Measurements from ENCODE around the gene HTRA3. TPM values are rescaled to one million over a fixed set of nuclear protein-coding genes. Genes with fewer than 3 reads are reported as not detected.

HTRA3 gene
- total and polyA plus RNA-seq, 4 donors = 0.36 to 1.2 (median 1.1) TPM

DNA sequence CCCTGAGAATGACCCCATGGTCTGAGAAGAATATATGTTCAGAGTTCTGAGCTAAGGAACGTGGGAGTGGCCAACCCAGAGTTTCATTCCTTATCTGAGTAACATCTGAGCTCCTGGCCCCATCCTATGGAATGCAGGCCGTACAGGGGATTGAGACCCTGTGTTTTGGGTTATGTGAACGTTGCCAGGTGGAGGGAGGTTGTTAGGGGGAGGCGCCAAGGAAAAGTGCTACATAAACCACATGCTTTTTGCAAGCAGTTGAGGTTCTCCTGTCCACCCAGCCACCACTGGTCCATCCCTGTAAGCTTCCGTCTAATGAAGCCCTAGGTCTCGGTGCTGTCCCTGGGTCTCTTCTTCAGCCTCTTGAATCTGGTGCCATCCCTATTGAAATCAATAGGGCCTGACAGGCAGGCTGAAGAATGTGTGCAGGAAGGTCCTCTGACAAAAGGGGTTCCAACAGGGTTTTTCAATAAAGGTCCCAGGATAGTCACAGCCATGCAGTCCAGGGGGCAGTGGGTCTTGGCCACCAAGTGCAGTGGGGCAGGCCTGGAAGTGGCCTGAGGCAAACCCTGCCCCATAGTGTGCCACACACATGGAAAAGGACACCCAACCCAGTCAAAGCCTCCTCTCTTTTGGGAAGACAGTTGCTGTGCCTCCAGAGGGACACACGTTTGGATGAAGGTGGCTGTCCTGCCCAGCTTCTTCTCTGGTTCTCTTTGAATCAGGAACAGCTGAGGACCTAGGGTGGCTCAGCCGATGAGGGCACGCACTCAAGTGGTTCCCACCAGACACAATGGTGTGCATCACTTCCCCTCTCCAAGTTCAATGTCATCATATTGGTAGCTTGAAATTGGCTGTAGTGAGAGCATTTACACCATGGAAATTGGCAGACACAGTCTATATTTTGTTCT is 53.5 kb downstream of the HTRA3 start:
- Histone ChIP-seq H3K9me3 (ENCODE audit: control insufficient read depth in 4 of 4, low read length in 3 of 4) (peaks cover 0 to 5% (median 0%) of the 10 kb centered on the region in 4 donors), H3K9ac (ENCODE audit: low read depth in 1 of 2, low read length in 2 of 2) (no peak overlapping the region), H3K36me3 (ENCODE audit: control insufficient read depth in 4 of 4, insufficient read depth in 3 of 4, low read depth in 1 of 4, low read length in 3 of 4) (no peaks in the 10 kb centered on the region), H3K4me1 (ENCODE audit: control insufficient read depth in 4 of 4, insufficient read depth in 4 of 4, low read length in 3 of 4) (no peaks in the 10 kb centered on the region), H3K4me3 (ENCODE audit: low read depth in 1 of 3, low read length in 3 of 3) (no peak overlapping the region), H3K27ac (ENCODE audit: low read depth in 1 of 2, low read length in 2 of 2) (no peak overlapping the region), H3K27me3 (ENCODE audit: control insufficient read depth in 4 of 4, insufficient read depth in 4 of 4, low read length in 3 of 4) (no peaks in the 10 kb centered on the region)
- TF ChIP-seq HNF4G (IDR thresholded peaks at IDR 0.05) = no peak
- TF ChIP-seq YY1 (IDR thresholded peaks at IDR 0.05) = no peak
- no peak for TF ChIP-seq MAX (IDR thresholded peaks at IDR 0.05)
- 79% methylated on average over 9 of the region's 9 CpGs for WGBS
- peak; percentile 16 for DNase-seq (ENCODE audit: low spot score)

- DNase-seq (ENCODE audit: low spot score) = peak; percentile 26
- TF ChIP-seq HNF4G (IDR thresholded peaks at IDR 0.05) (no peak), TAF1 (conservative IDR thresholded peaks at IDR 0.05) (no peak), JUND (IDR thresholded peaks at IDR 0.05) (no peak), SP1 (IDR thresholded peaks at IDR 0.05) (no peak), FOXA2 (IDR thresholded peaks at IDR 0.05) (no peak), NR2F2 (IDR thresholded peaks at IDR 0.05) (no peak), ATF3 (IDR thresholded peaks at IDR 0.05) (no peak), EGR1 (IDR thresholded peaks at IDR 0.05; ENCODE audit: low read depth in 2 of 2) (no peak), YY1 (IDR thresholded peaks at IDR 0.05) (no peak)
- TF ChIP-seq, protein P1, sequence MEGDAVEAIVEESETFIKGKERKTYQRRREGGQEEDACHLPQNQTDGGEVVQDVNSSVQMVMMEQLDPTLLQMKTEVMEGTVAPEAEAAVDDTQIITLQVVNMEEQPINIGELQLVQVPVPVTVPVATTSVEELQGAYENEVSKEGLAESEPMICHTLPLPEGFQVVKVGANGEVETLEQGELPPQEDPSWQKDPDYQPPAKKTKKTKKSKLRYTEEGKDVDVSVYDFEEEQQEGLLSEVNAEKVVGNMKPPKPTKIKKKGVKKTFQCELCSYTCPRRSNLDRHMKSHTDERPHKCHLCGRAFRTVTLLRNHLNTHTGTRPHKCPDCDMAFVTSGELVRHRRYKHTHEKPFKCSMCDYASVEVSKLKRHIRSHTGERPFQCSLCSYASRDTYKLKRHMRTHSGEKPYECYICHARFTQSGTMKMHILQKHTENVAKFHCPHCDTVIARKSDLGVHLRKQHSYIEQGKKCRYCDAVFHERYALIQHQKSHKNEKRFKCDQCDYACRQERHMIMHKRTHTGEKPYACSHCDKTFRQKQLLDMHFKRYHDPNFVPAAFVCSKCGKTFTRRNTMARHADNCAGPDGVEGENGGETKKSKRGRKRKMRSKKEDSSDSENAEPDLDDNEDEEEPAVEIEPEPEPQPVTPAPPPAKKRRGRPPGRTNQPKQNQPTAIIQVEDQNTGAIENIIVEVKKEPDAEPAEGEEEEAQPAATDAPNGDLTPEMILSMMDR (IDR thresholded peaks at IDR 0.05; ENCODE audit: low read depth, low read length, missing input control) = no peak
- Histone ChIP-seq H3K4me1 (ENCODE audit: control insufficient read depth in 4 of 4, insufficient read depth in 4 of 4, low read length in 3 of 4) (no peaks in the 10 kb centered on the region), H3K9ac (ENCODE audit: low read depth in 1 of 2, low read length in 2 of 2) (no peak overlapping the region), H3K9me3 (ENCODE audit: control insufficient read depth in 4 of 4, low read length in 3 of 4) (peaks cover 0 to 5% (median 0%) of the 10 kb centered on the region in 4 donors), H3K4me3 (ENCODE audit: low read depth in 1 of 3, low read length in 3 of 3) (no peak overlapping the region), H3K27me3 (ENCODE audit: control insufficient read depth in 4 of 4, insufficient read depth in 4 of 4, low read length in 3 of 4) (no peaks in the 10 kb centered on the region), H3K27ac (ENCODE audit: low read depth in 1 of 2, low read length in 2 of 2) (no peak overlapping the region), H3K36me3 (ENCODE audit: control insufficient read depth in 4 of 4, insufficient read depth in 3 of 4, low read depth in 1 of 4, low read length in 3 of 4) (no peaks in the 10 kb centered on the region)
- 93% methylated on average over 5 of the region's 5 CpGs for WGBS
These were observed 54.5 kb downstream of the HTRA3 start for GRCh38 chr4:8323947-8324555.

GRCh38 chr4:8324640-8325239 is 55.2 kb downstream of the HTRA3 start:
- Histone ChIP-seq H3K9ac (ENCODE audit: low read depth in 1 of 2, low read length in 2 of 2) (no peak overlapping the region), H3K27ac (ENCODE audit: low read depth in 1 of 2, low read length in 2 of 2) (no peak overlapping the region), H3K9me3 (ENCODE audit: control insufficient read depth in 4 of 4, low read length in 3 of 4) (peaks cover 0 to 5% (median 0%) of the 10 kb centered on the region in 4 donors), H3K36me3 (ENCODE audit: control insufficient read depth in 4 of 4, insufficient read depth in 3 of 4, low read depth in 1 of 4, low read length in 3 of 4) (no peaks in the 10 kb centered on the region), H3K4me3 (ENCODE audit: low read depth in 1 of 3, low read length in 3 of 3) (no peak overlapping the region), H3K4me1 (ENCODE audit: control insufficient read depth in 4 of 4, insufficient read depth in 4 of 4, low read length in 3 of 4) (no peaks in the 10 kb centered on the region), H3K27me3 (ENCODE audit: control insufficient read depth in 4 of 4, insufficient read depth in 4 of 4, low read length in 3 of 4) (no peaks in the 10 kb centered on the region)
- peak; percentile 20 for DNase-seq (ENCODE audit: low spot score)
- WGBS = 90% methylated on average over 6 of the region's 6 CpGs
- TF ChIP-seq ZBTB33 (IDR thresholded peaks at IDR 0.05) (no peak), HNF4A (conservative IDR thresholded peaks at IDR 0.05) (no peak), YY1 (IDR thresholded peaks at IDR 0.05) (no peak), SP1 (IDR thresholded peaks at IDR 0.05) (no peak), RXRA (IDR thresholded peaks at IDR 0.05) (no peak), FOXA2 (IDR thresholded peaks at IDR 0.05) (no peak), TAF1 (conservative IDR thresholded peaks at IDR 0.05) (no peak), RAD21 (IDR thresholded peaks at IDR 0.05) (no peak)
- TF ChIP-seq, protein P1 (IDR thresholded peaks at IDR 0.05; ENCODE audit: low read depth, low read length, missing input control) = no peak

Data from liver (tissue), 9 donors.